Hepatocyte (in vitro differentiated cells): ENCODE data around the gene NAV1. TPM values are rescaled to one million over a fixed set of nuclear protein-coding genes. Genes with fewer than 3 reads are reported as not detected.

ENCODE experiments used
- DNase-seq: peaks from one replicate; pipeline ENCODE4 v3.0.0-alpha.2; 2016; ENCODE audit warnings: low spot score
- H2AFZ ChIP-seq: fragments of 200-600 bp; sonication (generic); 2 replicates; pipeline ENCODE4 v1.6.0; 2016; ENCODE audit warnings: antibody characterized with exemption, mild to moderate bottlenecking
- H3K27ac ChIP-seq: fragments of 200-600 bp; sonication (generic); 2 replicates; pipeline ENCODE4 v1.5.1; 2016; ENCODE audit warnings: mild to moderate bottlenecking
- H3K27me3 ChIP-seq: fragments of 200-600 bp; sonication (generic); 2 replicates; pipeline ENCODE4 v1.6.1; 2016
- H3K36me3 ChIP-seq: fragments of 200-600 bp; sonication (generic); replicated peaks from 2 replicates; pipeline ENCODE4 v1.5.1; 2016; ENCODE audit warnings: low read depth; ENCODE audit not compliant: insufficient read depth
- H3K4me1 ChIP-seq: fragments of 200-600 bp; sonication (generic); 2 replicates; pipeline ENCODE4 v1.5.1; 2016; ENCODE audit warnings: mild to moderate bottlenecking, moderate library complexity; ENCODE audit not compliant: insufficient read depth
- H3K4me2 ChIP-seq: fragments of 200-600 bp; sonication (generic); 2 replicates; pipeline ENCODE4 v1.6.0; 2016
- H3K4me3 ChIP-seq: fragments of 200-600 bp; sonication (generic); 2 replicates; pipeline ENCODE4 v1.5.1; 2016; ENCODE audit warnings: mild to moderate bottlenecking
- H3K79me2 ChIP-seq: fragments of 200-600 bp; sonication (generic); 2 replicates; pipeline ENCODE4 v1.6.0; 2017; ENCODE audit warnings: mild to moderate bottlenecking
- H3K9me2 ChIP-seq: fragments of 200-600 bp; sonication (generic); replicated peaks from 2 replicates; pipeline ENCODE4 v1.6.0; 2017; ENCODE audit warnings: mild to moderate bottlenecking; ENCODE audit not compliant: insufficient read depth
- H3K9me3 ChIP-seq: fragments of 200-600 bp; sonication (generic); 2 replicates; pipeline ENCODE4 v1.5.1; 2016; ENCODE audit warnings: low read depth, mild to moderate bottlenecking
- H4K20me1 ChIP-seq: fragments of 200-600 bp; sonication (generic); 2 replicates; pipeline ENCODE4 v1.6.0; 2016; ENCODE audit warnings: mild to moderate bottlenecking; ENCODE audit not compliant: insufficient read depth, poor library complexity, severe bottlenecking
- CTCF ChIP-seq: fragments of 200-600 bp; sonication (generic); IDR thresholded peaks from 2 replicates; pipeline ENCODE4 v1.5.1; 2016; ENCODE audit warnings: antibody characterized with exemption, mild to moderate bottlenecking; ENCODE audit not compliant: poor library complexity
- EZH2 ChIP-seq: fragments of 200-600 bp; sonication (generic); IDR thresholded peaks from 2 replicates; pipeline ENCODE4 v1.6.1; 2016; ENCODE audit warnings: antibody characterized with exemption, mild to moderate bottlenecking, borderline replicate concordance
- EZH2phosphoT487 ChIP-seq: fragments of 200-600 bp; sonication (generic); IDR thresholded peaks from one replicate; pipeline ENCODE4 v1.6.1; 2018; ENCODE audit warnings: antibody characterized with exemption, mild to moderate bottlenecking, low read depth, moderate library complexity; ENCODE audit not compliant: unreplicated experiment, severe bottlenecking
- WGBS: methylation state at CpG from one replicate; pipeline ENCODE4 v1.1.6; 2016; ENCODE audit warnings: low lambda C conversion rate; ENCODE audit errors: missing lambda C conversion rate; 5-methylcytosine and 5-hydroxymethylcytosine counted together
- polyA plus RNA-seq: library from polyadenylated mRNA; unstranded; fragments of >200 nt; fragmentation: Nextera tagmentation; extraction: Ambion mirVana; gene quantifications from 2 replicates; pipeline ENCODE4 v1.2.1, GENCODE V29; 2016
- total RNA-seq: library from RNA; depleted of rRNA; stranded (reverse); fragments of >200 nt; gene quantifications from 2 replicates; pipeline ENCODE4 v1.2.3, GENCODE V29; 2014

The NAV1 gene
- total and polyA plus RNA-seq, 2 experiments from 2014 or later: 15.2 to 18.3 TPM

- Histone ChIP-seq H3K79me2 (no peaks in the 10 kb centered on the region), H3K4me2 (no peak overlapping the region), H3K4me3 (no peak overlapping the region), H3K36me3 (no peaks in the 10 kb centered on the region), H3K27ac (no peak overlapping the region), H4K20me1 (no peaks in the 10 kb centered on the region), H3K9me3 (no peaks in the 10 kb centered on the region), H3K4me1 (no peaks in the 10 kb centered on the region), H2AFZ (no peak overlapping the region), H3K27me3 (no peaks in the 10 kb centered on the region), H3K9me2 (no peaks in the 10 kb centered on the region)
- TF ChIP-seq EZH2phosphoT487: no peak
- no peak for TF ChIP-seq EZH2
- TF ChIP-seq CTCF: no peak
- WGBS: 62% methylated on average over 10 of the region's 10 CpGs
- no peak for DNase-seq
Observed at GRCh38 chr1:201554190-201554600, 15.3 kb downstream of the NAV1 start.

GRCh38 chr1:201554789-201555592 is 16.1 kb downstream of the NAV1 start:
- Histone ChIP-seq H3K27ac (no peak overlapping the region), H3K4me1 (no peaks in the 10 kb centered on the region), H3K36me3 (no peaks in the 10 kb centered on the region), H4K20me1 (no peaks in the 10 kb centered on the region), H3K9me3 (no peaks in the 10 kb centered on the region), H3K9me2 (no peaks in the 10 kb centered on the region), H3K79me2 (no peaks in the 10 kb centered on the region), H2AFZ (no peak overlapping the region), H3K4me3 (no peak overlapping the region), H3K27me3 (no peaks in the 10 kb centered on the region), H3K4me2 (no peak overlapping the region)
- no peak for DNase-seq
- no peak for TF ChIP-seq EZH2
- TF ChIP-seq EZH2phosphoT487: no peak
- TF ChIP-seq CTCF: no peak
- 95% methylated on average over 7 of the region's 7 CpGs for WGBS

GRCh38 chr1:201555593-201555945 is 16.6 kb downstream of the NAV1 start:
- no peaks in the 10 kb centered on the region for H4K20me1 ChIP-seq
- H3K4me1 ChIP-seq: no peaks in the 10 kb centered on the region
- 83% methylated on average over 8 of the region's 9 CpGs for WGBS
- H3K79me2 ChIP-seq: no peaks in the 10 kb centered on the region
- H3K27ac ChIP-seq: no peak overlapping the region
- no peaks in the 10 kb centered on the region for H3K27me3 ChIP-seq
- H3K4me2 ChIP-seq: no peak overlapping the region
- H3K9me2 ChIP-seq: no peaks in the 10 kb centered on the region
- H2AFZ ChIP-seq: no peak overlapping the region
- TF ChIP-seq EZH2phosphoT487 (no peak), CTCF (no peak), EZH2 (no peak)
- no peak overlapping the region for H3K4me3 ChIP-seq
- no peaks in the 10 kb centered on the region for H3K36me3 ChIP-seq
- no peaks in the 10 kb centered on the region for H3K9me3 ChIP-seq
- DNase-seq: no peak
